HepG2 (cell line): ENCODE measurements around the gene NUAK1. TPM values are rescaled to one million over a fixed set of nuclear protein-coding genes. Genes with fewer than 3 reads are reported as not detected.

Experiments
- CCAR2 ChIP-seq: fragments of 200-400 bp; formaldehyde crosslinking; optimal IDR thresholded peaks from 2 replicates; pipeline ENCODE3; 2018; ENCODE audit warnings: low read depth, mild to moderate bottlenecking, low read length, moderate library complexity
- HHEX ChIP-seq: IDR thresholded peaks from 2 replicates; pipeline ENCODE4 v1.6.1; 2016; ENCODE audit warnings: control low read depth
- HNRNPL ChIP-seq: fragments of 200-400 bp; formaldehyde crosslinking; IDR thresholded peaks from 2 replicates; pipeline ENCODE4 v1.6.1; 2017; ENCODE audit warnings: mild to moderate bottlenecking, low read depth, low read length
- HOXA5 ChIP-seq: sonication (generic); formaldehyde crosslinking; IDR thresholded peaks from 2 replicates; pipeline ENCODE4 v1.4.0; 2020; ENCODE audit warnings: missing genetic modification reagents
- IRF2 ChIP-seq: IDR thresholded peaks from 2 replicates; pipeline ENCODE4 v1.6.1; 2018; ENCODE audit warnings: missing genetic modification reagents, missing compliant biosample characterization
- ISL2 ChIP-seq: sonication (generic); formaldehyde crosslinking; IDR thresholded peaks from 2 replicates; pipeline ENCODE4 v1.5.0; 2020; ENCODE audit warnings: missing genetic modification reagents
- JUND ChIP-seq: sonication (generic); formaldehyde crosslinking; IDR thresholded peaks from 2 replicates; pipeline ENCODE4 v1.8.0; 2022; ENCODE audit warnings: mild to moderate bottlenecking, missing genetic modification reagents
- MEIS2 ChIP-seq: sonication (generic); formaldehyde crosslinking; IDR thresholded peaks from 2 replicates; pipeline ENCODE4 v1.9.0; 2021; ENCODE audit warnings: mild to moderate bottlenecking, missing genetic modification reagents
- NFE2L1 ChIP-seq: sonication (generic); formaldehyde crosslinking; IDR thresholded peaks from 2 replicates; pipeline ENCODE4 v1.4.0; 2020; ENCODE audit warnings: missing genetic modification reagents, mild to moderate bottlenecking, borderline replicate concordance
- NFRKB ChIP-seq: fragments of 450-650 bp; IDR thresholded peaks from 2 replicates; pipeline ENCODE4 v1.6.1; 2017
- PLSCR1 ChIP-seq: sonication (generic); formaldehyde crosslinking; IDR thresholded peaks from 2 replicates; pipeline ENCODE4 v1.5.0; 2020; ENCODE audit warnings: missing genetic modification reagents, mild to moderate bottlenecking, borderline replicate concordance
- TERF1 ChIP-seq: sonication (generic); formaldehyde crosslinking; IDR thresholded peaks from 2 replicates; pipeline ENCODE4 v1.8.0; 2022; ENCODE audit warnings: mild to moderate bottlenecking, missing genetic modification reagents, moderate library complexity
- TSC22D2 ChIP-seq: sonication (generic); formaldehyde crosslinking; IDR thresholded peaks from 2 replicates; pipeline ENCODE4 v1.5.1; 2020; ENCODE audit warnings: missing genetic modification reagents, mild to moderate bottlenecking, borderline replicate concordance
- ZBTB37 ChIP-seq: sonication (generic); formaldehyde crosslinking; IDR thresholded peaks from 2 replicates; pipeline ENCODE4 v1.4.0; 2020; ENCODE audit warnings: mild to moderate bottlenecking, missing genetic modification reagents
- ZEB1 ChIP-seq: IDR thresholded peaks from 2 replicates; pipeline ENCODE4 v1.6.1; 2012; ENCODE audit warnings: mild to moderate bottlenecking, low read depth, inconsistent platforms; ENCODE audit not compliant: insufficient replicate concordance
- ZNF207 ChIP-seq: fragments of 450-650 bp; IDR thresholded peaks from 2 replicates; pipeline ENCODE4 v1.6.1; 2016; ENCODE audit warnings: antibody characterized with exemption, borderline replicate concordance
- ZNF264 ChIP-seq: sonication (generic); formaldehyde crosslinking; IDR thresholded peaks from 2 replicates; pipeline ENCODE4 v1.4.0; 2020; ENCODE audit warnings: missing genetic modification reagents
- ZNF337 ChIP-seq: sonication (generic); formaldehyde crosslinking; IDR thresholded peaks from 2 replicates; pipeline ENCODE4 v1.5.1; 2020; ENCODE audit warnings: missing genetic modification reagents, low read depth, mild to moderate bottlenecking, borderline replicate concordance
- ZNF501 ChIP-seq: sonication (generic); formaldehyde crosslinking; IDR thresholded peaks from 2 replicates; pipeline ENCODE4 v1.5.1; 2020; ENCODE audit warnings: mild to moderate bottlenecking, moderate library complexity, missing genetic modification reagents
- ZSCAN21 ChIP-seq: sonication (generic); formaldehyde crosslinking; IDR thresholded peaks from 2 replicates; pipeline ENCODE4 v1.8.0; 2022; ENCODE audit warnings: mild to moderate bottlenecking, missing genetic modification reagents, moderate library complexity, borderline replicate concordance
- polyA plus RNA-seq, 8 experiments: library from polyadenylated mRNA; depleted of rRNA in 3 of 8; stranded (reverse) in 7 of 8; unstranded in 1 of 8; fragments of >200 nt; fragmentation: Illumina TruSeq in 4 of 8; extraction: Trizol in 4 of 8; gene quantifications; 2 replicates each; pipeline versions ENCODE4 v1.2.1 to v1.2.3, GENCODE V29; 2011 to 2016; ENCODE audit warnings: low read depth in 4 of 8, missing spikeins in 1 of 8, mixed read lengths in 1 of 8; ENCODE audit not compliant: insufficient read depth in 1 of 8
- total RNA-seq, 5 experiments: library from RNA; depleted of rRNA; stranded (reverse); fragments of >200 nt; fragmentation: Illumina TruSeq; extraction: Trizol; gene quantifications; 2 replicates each; pipeline ENCODE4 v1.2.3, GENCODE V29; 2016; ENCODE audit warnings: low read depth in 1 of 5
- TF ChIP-seq, protein P1 (sequence below): sonication (generic); formaldehyde crosslinking; IDR thresholded peaks from 2 replicates; pipeline ENCODE4 v1.8.0; 2022; ENCODE audit warnings: mild to moderate bottlenecking, missing genetic modification reagents; ENCODE audit not compliant: insufficient replicate concordance
- TF ChIP-seq, protein P2 (sequence below): IDR thresholded peaks from 2 replicates; pipeline ENCODE4 v1.6.1; 2016; ENCODE audit warnings: missing genetic modification reagents, missing compliant biosample characterization
- TF ChIP-seq, protein P3 (sequence below): sonication (generic); formaldehyde crosslinking; IDR thresholded peaks from 2 replicates; pipeline ENCODE4 v1.4.0; 2020; ENCODE audit warnings: missing genetic modification reagents, low read depth, mild to moderate bottlenecking, borderline replicate concordance
- TF ChIP-seq, protein P4 (sequence below): sonication (generic); formaldehyde crosslinking; IDR thresholded peaks from 2 replicates; pipeline ENCODE4 v1.4.0; 2020; ENCODE audit warnings: missing genetic modification reagents; ENCODE audit errors: not compliant biosample characterization

The NUAK1 gene
- total and polyA plus RNA-seq, 2 of the 13 experiments (the other 11 are each of a cell fraction or from before 2014, with no cell fraction given) = 1.7 to 1.9 TPM

- TF ChIP-seq CCAR2 = no peak
- TF ChIP-seq HHEX (CRISPR knock-in tag) = no peak
- TF ChIP-seq ZNF501 (CRISPR knock-in tag) = no peak
- no peak for TF ChIP-seq ZSCAN21 (CRISPR knock-in tag)
- TF ChIP-seq, protein P1, sequence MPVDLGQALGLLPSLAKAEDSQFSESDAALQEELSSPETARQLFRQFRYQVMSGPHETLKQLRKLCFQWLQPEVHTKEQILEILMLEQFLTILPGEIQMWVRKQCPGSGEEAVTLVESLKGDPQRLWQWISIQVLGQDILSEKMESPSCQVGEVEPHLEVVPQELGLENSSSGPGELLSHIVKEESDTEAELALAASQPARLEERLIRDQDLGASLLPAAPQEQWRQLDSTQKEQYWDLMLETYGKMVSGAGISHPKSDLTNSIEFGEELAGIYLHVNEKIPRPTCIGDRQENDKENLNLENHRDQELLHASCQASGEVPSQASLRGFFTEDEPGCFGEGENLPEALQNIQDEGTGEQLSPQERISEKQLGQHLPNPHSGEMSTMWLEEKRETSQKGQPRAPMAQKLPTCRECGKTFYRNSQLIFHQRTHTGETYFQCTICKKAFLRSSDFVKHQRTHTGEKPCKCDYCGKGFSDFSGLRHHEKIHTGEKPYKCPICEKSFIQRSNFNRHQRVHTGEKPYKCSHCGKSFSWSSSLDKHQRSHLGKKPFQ (CRISPR knock-in tag) = no peak
- TF ChIP-seq, protein P2, sequence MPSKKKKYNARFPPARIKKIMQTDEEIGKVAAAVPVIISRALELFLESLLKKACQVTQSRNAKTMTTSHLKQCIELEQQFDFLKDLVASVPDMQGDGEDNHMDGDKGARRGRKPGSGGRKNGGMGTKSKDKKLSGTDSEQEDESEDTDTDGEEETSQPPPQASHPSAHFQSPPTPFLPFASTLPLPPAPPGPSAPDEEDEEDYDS = no peak
- TF ChIP-seq ZNF207 = no peak
- no peak for TF ChIP-seq JUND (CRISPR knock-in tag)
- no peak for TF ChIP-seq HNRNPL
- TF ChIP-seq IRF2 (CRISPR knock-in tag) = no peak; the same call in 1 of the 2 replicates
- TF ChIP-seq ZNF264 (CRISPR knock-in tag) = peak; percentile 46; the same call in 1 of the 2 replicates
- no peak for TF ChIP-seq PLSCR1
- TF ChIP-seq TERF1 (CRISPR knock-in tag) = no peak
- TF ChIP-seq ZBTB37 = 0 out of 2 replicates have a peak, but pooled peaks have one; percentile 4
- no peak for TF ChIP-seq ZEB1
- TF ChIP-seq, protein P3, sequence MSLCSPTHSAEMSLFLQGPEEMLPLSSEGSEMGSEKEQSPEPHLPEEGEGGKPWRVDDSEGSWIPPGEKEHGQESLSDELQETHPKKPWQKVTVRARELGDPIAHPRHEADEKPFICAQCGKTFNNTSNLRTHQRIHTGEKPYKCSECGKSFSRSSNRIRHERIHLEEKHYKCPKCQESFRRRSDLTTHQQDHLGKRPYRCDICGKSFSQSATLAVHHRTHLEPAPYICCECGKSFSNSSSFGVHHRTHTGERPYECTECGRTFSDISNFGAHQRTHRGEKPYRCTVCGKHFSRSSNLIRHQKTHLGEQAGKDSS = no peak
- TF ChIP-seq ZNF337 (CRISPR knock-in tag) = no peak
- TF ChIP-seq, protein P4, sequence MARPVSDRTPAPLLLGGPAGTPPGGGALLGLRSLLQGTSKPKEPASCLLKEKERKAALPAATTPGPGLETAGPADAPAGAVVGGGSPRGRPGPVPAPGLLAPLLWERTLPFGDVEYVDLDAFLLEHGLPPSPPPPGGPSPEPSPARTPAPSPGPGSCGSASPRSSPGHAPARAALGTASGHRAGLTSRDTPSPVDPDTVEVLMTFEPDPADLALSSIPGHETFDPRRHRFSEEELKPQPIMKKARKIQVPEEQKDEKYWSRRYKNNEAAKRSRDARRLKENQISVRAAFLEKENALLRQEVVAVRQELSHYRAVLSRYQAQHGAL = no peak
- TF ChIP-seq NFE2L1 (CRISPR knock-in tag) = no peak
- TF ChIP-seq HOXA5 = peak; percentile 57; the same call in 1 of the 2 replicates
- TF ChIP-seq MEIS2 (CRISPR knock-in tag) = no peak
- TF ChIP-seq NFRKB = no peak
- peak; percentile 81 for TF ChIP-seq ISL2 (CRISPR knock-in tag)
- TF ChIP-seq TSC22D2 = no peak
These were observed 40.0 kb downstream of the NUAK1 start (continued) for GRCh38 chr12:106098691-106099200.
